Measurements from ENCODE around the gene PRRX2. TPM values are rescaled to one million over a fixed set of nuclear protein-coding genes. Genes with fewer than 3 reads are reported as not detected.
A peak's percentile ranks its signal among the peaks of the same experiment; 100 is the strongest.

Gene PRRX2
- total and polyA plus RNA-seq, 9 of the 15 experiments (the other 6 are each of a cell fraction or from before 2014, with no cell fraction given): 0.21 TPM; not detected in 8

DNA sequence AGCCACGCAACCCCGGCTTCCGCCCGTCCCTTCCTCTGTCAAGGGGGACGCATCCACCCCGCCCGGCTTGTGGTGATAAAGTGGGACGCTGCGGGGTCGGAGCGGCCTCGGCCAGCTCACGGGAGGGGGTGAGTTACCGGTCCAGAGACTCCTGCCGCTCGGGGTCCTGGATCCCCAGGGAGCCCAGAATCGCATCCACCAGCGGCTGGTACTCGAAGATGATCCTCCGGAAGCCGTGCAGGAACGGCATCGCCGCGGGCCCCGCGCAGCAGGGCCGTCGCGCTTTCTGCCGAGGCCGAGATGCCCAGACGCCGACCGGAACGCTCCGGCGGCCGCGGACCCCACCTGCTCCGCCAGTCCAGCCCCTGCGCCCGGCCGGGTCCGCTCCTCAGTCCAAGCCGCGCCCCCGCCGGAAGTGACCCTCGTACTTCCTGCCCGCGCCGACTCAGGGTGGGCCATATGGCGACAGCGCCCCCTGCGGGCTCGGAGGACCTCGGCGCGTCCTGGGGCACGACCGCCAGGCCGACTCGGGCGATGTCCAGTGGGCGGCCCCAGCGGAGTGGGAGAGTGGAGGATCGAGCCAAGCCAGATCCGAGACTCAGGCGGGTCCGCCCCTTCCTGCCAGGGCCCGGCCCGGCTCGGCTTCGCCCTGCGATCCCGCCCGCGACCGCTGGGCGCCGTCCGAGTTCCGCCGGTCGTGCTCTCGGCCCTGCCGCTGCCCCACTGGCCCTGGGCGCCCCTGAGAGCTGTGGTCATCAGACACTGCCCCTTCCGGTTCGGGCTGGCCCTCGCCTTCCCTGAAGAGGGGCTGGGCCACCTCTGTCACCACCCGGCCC lies 23.5 kb upstream of the PRRX2 start, which contains the start of gene ASB6 (continued):
- TF ChIP-seq, protein P1, sequence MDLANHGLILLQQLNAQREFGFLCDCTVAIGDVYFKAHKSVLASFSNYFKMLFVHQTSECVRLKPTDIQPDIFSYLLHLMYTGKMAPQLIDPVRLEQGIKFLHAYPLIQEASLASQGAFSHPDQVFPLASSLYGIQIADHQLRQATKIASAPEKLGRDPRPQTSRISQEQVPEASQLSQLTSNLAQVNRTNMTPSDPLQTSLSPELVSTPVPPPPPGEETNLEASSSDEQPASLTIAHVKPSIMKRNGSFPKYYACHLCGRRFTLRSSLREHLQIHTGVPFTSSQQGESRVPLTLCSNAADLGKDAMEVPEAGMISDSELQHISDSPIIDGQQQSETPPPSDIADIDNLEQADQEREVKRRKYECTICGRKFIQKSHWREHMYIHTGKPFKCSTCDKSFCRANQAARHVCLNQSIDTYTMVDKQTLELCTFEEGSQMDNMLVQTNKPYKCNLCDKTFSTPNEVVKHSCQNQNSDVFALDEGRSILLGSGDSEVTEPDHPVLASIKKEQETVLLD (IDR thresholded peaks at IDR 0.05): no peak
- TF ChIP-seq ZNF445 (CRISPR knock-in tag; IDR thresholded peaks at IDR 0.05; ENCODE audit: low read depth) (no peak), CBX2 (IDR thresholded peaks at IDR 0.05; ENCODE audit: insufficient read depth, low read length, poor library complexity, severe bottlenecking) (no peak), XRCC3 (IDR thresholded peaks at IDR 0.05) (no peak), SMARCE1 (IDR thresholded peaks at IDR 0.05) (no peak), BMI1 (IDR thresholded peaks at IDR 0.05; ENCODE audit: low read length) (no peak), MTA3 (IDR thresholded peaks at IDR 0.05; ENCODE audit: borderline replicate concordance) (peak; percentile 95; the same call in 1 of the 2 replicates), ILK (tag; IDR thresholded peaks at IDR 0.05; ENCODE audit: borderline replicate concordance, low read depth) (no peak), ZNF785 (CRISPR knock-in tag; IDR thresholded peaks at IDR 0.05) (no peak), BRCA1 (IDR thresholded peaks at IDR 0.05) (no peak), BRCA1 (CRISPR knock-in tag; IDR thresholded peaks at IDR 0.05) (no peak), STAG1 (CRISPR knock-in tag; IDR thresholded peaks at IDR 0.05; ENCODE audit: borderline replicate concordance) (peak; percentile 92), PTBP1 (IDR thresholded peaks at IDR 0.05; ENCODE audit: low read depth, low read length) (no peak)
- TF ChIP-seq, protein P2, sequence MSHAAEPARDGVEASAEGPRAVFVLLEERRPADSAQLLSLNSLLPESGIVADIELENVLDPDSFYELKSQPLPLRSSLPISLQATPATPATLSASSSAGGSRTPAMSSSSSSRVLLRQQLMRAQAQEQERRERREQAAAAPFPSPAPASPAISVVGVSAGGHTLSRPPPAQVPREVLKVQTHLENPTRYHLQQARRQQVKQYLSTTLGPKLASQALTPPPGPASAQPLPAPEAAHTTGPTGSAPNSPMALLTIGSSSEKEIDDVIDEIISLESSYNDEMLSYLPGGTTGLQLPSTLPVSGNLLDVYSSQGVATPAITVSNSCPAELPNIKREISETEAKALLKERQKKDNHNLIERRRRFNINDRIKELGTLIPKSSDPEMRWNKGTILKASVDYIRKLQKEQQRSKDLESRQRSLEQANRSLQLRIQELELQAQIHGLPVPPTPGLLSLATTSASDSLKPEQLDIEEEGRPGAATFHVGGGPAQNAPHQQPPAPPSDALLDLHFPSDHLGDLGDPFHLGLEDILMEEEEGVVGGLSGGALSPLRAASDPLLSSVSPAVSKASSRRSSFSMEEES (CRISPR knock-in tag; IDR thresholded peaks at IDR 0.05): no peak
- TF ChIP-seq, protein P3, sequence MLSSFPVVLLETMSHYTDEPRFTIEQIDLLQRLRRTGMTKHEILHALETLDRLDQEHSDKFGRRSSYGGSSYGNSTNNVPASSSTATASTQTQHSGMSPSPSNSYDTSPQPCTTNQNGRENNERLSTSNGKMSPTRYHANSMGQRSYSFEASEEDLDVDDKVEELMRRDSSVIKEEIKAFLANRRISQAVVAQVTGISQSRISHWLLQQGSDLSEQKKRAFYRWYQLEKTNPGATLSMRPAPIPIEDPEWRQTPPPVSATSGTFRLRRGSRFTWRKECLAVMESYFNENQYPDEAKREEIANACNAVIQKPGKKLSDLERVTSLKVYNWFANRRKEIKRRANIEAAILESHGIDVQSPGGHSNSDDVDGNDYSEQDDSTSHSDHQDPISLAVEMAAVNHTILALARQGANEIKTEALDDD (IDR thresholded peaks at IDR 0.05): no peak
- TF ChIP-seq, protein P4, sequence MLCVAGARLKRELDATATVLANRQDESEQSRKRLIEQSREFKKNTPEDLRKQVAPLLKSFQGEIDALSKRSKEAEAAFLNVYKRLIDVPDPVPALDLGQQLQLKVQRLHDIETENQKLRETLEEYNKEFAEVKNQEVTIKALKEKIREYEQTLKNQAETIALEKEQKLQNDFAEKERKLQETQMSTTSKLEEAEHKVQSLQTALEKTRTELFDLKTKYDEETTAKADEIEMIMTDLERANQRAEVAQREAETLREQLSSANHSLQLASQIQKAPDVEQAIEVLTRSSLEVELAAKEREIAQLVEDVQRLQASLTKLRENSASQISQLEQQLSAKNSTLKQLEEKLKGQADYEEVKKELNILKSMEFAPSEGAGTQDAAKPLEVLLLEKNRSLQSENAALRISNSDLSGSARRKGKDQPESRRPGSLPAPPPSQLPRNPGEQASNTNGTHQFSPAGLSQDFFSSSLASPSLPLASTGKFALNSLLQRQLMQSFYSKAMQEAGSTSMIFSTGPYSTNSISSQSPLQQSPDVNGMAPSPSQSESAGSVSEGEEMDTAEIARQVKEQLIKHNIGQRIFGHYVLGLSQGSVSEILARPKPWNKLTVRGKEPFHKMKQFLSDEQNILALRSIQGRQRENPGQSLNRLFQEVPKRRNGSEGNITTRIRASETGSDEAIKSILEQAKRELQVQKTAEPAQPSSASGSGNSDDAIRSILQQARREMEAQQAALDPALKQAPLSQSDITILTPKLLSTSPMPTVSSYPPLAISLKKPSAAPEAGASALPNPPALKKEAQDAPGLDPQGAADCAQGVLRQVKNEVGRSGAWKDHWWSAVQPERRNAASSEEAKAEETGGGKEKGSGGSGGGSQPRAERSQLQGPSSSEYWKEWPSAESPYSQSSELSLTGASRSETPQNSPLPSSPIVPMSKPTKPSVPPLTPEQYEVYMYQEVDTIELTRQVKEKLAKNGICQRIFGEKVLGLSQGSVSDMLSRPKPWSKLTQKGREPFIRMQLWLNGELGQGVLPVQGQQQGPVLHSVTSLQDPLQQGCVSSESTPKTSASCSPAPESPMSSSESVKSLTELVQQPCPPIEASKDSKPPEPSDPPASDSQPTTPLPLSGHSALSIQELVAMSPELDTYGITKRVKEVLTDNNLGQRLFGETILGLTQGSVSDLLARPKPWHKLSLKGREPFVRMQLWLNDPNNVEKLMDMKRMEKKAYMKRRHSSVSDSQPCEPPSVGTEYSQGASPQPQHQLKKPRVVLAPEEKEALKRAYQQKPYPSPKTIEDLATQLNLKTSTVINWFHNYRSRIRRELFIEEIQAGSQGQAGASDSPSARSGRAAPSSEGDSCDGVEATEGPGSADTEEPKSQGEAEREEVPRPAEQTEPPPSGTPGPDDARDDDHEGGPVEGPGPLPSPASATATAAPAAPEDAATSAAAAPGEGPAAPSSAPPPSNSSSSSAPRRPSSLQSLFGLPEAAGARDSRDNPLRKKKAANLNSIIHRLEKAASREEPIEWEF (CRISPR knock-in tag; IDR thresholded peaks at IDR 0.05): no peak
- TF ChIP-seq, protein P5, sequence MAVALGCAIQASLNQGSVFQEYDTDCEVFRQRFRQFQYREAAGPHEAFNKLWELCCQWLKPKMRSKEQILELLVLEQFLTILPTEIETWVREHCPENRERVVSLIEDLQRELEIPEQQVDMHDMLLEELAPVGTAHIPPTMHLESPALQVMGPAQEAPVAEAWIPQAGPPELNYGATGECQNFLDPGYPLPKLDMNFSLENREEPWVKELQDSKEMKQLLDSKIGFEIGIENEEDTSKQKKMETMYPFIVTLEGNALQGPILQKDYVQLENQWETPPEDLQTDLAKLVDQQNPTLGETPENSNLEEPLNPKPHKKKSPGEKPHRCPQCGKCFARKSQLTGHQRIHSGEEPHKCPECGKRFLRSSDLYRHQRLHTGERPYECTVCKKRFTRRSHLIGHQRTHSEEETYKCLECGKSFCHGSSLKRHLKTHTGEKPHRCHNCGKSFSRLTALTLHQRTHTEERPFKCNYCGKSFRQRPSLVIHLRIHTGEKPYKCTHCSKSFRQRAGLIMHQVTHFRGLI (CRISPR knock-in tag; IDR thresholded peaks at IDR 0.05): no peak

All from K562 (cell line).